Progenitor cell of endocrine pancreas (in vitro differentiated cells): Measurements from ENCODE around the gene ATG10. TPM values are rescaled to one million over a fixed set of nuclear protein-coding genes. Genes with fewer than 3 reads are reported as not detected.

ENCODE experiments used
- DNase-seq: peaks from one replicate; pipeline ENCODE4 v3.0.0; 2021; ENCODE audit warnings: low spot score; ENCODE audit not compliant: unreplicated experiment
- H3K27ac Mint-ChIP-seq: 2 replicates; pipeline ENCODE4 v1.8.0; 2021; ENCODE audit warnings: mild to moderate bottlenecking, moderate library complexity, mixed read lengths
- H3K27me3 Mint-ChIP-seq: 2 replicates; pipeline ENCODE4 v1.8.0; 2021; ENCODE audit warnings: mixed read lengths
- H3K36me3 Mint-ChIP-seq: 2 replicates; pipeline ENCODE4 v1.8.0; 2022; ENCODE audit warnings: mixed read lengths; ENCODE audit not compliant: insufficient read depth
- H3K4me1 Mint-ChIP-seq: 2 replicates; pipeline ENCODE4 v1.8.0; 2021; ENCODE audit warnings: low read depth, mixed read lengths
- H3K4me3 Mint-ChIP-seq: 2 replicates; pipeline ENCODE4 v1.8.0; 2021; ENCODE audit warnings: low read depth, mild to moderate bottlenecking, moderate library complexity, mixed read lengths
- H3K9me3 Mint-ChIP-seq: 2 replicates; pipeline ENCODE4 v1.8.0; 2021; ENCODE audit warnings: low read depth, mixed read lengths
- CTCF ChIP-seq: fragments of 200-600 bp; sonication (generic); IDR thresholded peaks from one replicate; pipeline ENCODE4 v1.5.0; 2021; ENCODE audit warnings: antibody characterized with exemption, mild to moderate bottlenecking; ENCODE audit not compliant: unreplicated experiment
- total RNA-seq: library from RNA; stranded (reverse); gene quantifications from 2 replicates; pipeline ENCODE4 v1.2.1, GENCODE V29; 2021

Gene ATG10
- total RNA-seq, 1 donor from 2014 or later, result 10.8 TPM

GRCh38 chr5:82073179-82073578 lies 101.4 kb downstream of the ATG10 start:
- no peak for TF ChIP-seq CTCF
- H3K4me3 Mint-ChIP-seq, result no peak overlapping the region

DNA sequence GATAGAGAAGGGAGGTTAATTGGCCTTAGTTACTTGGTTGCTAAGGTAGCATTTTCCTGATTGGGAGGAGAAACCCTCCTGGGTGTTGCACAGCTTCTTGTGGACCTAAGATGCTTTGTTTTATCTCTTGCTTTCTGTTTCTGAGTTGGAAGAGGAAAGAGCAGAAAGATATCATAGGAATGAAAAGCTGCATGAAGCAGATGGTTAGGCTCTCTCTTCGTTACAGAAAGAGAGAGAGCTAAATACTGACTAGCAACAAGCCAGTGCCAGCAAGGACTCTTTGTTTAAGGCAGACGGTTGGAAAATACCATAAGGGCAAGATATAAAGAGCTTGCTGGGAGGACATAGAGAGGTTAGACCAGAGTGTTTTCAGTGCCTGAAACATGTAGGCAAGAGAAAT lies 103.1 kb downstream of the ATG10 start:
- Mint-ChIP-seq H3K4me1 (peaks cover 8% of the 10 kb centered on the region), H3K27ac (no peak overlapping the region)

More at GRCh38 chr5:82073179-82073578, 101.4 kb downstream of the ATG10 start:
- Mint-ChIP-seq H3K4me1 (peaks cover 8% of the 10 kb centered on the region), H3K36me3 (peaks cover under 1% of the 10 kb centered on the region), H3K9me3 (no peaks in the 10 kb centered on the region), H3K27me3 (no peaks in the 10 kb centered on the region), H3K27ac (peak overlapping the region; percentile 6)
- DNase-seq, result no peak

DNA sequence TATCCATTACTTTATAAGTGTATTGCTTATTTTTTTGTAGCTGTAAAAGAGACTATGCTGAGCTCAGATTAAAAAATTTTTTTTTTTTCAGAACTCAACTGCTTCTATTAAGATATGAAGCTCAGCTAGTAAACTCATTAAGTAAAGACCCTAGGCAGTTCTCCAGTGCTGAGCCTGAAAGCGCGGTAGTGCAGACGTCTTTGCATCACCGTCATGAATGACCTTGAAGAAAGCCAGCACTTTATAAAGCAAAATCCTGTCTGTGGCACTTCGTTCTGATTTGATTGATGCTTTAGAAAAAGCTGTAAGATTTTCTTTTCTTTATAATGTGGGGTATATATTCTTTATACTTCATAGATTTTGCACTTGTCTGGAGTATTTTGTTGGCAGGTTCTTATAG lies 105.7 kb downstream of the ATG10 start:
- Mint-ChIP-seq H3K36me3 (peaks cover 20% of the 10 kb centered on the region), H3K4me1 (peaks cover 8% of the 10 kb centered on the region), H3K27me3 (no peaks in the 10 kb centered on the region), H3K27ac (no peak overlapping the region), H3K9me3 (peaks cover 17% of the 10 kb centered on the region), H3K4me3 (no peak overlapping the region)
- no peak for TF ChIP-seq CTCF
- no peak for DNase-seq

More for the DNA sequence above, 103.1 kb downstream of the ATG10 start:
- DNase-seq, result no peak
- Mint-ChIP-seq H3K27me3 (no peaks in the 10 kb centered on the region), H3K9me3 (peaks cover 4% of the 10 kb centered on the region), H3K4me3 (no peak overlapping the region), H3K36me3 (peaks cover 7% of the 10 kb centered on the region)
- TF ChIP-seq CTCF, result no peak

- no peak for DNase-seq
- no peaks in the 10 kb centered on the region for H3K27me3 Mint-ChIP-seq
- TF ChIP-seq CTCF, result no peak
- H3K36me3 Mint-ChIP-seq, result peaks cover 29% of the 10 kb centered on the region
- H3K9me3 Mint-ChIP-seq, result peaks cover 32% of the 10 kb centered on the region
- H3K27ac Mint-ChIP-seq, result no peak overlapping the region
- no peak overlapping the region for H3K4me3 Mint-ChIP-seq
- no peaks in the 10 kb centered on the region for H3K4me1 Mint-ChIP-seq
Observed at GRCh38 chr5:82091617-82092016, 119.8 kb downstream of the ATG10 start.

GRCh38 chr5:82095536-82095935 lies 123.7 kb downstream of the ATG10 start:
- no peak overlapping the region for H3K27ac Mint-ChIP-seq
- DNase-seq, result no peak
- H3K27me3 Mint-ChIP-seq, result no peaks in the 10 kb centered on the region
- peaks cover 15% of the 10 kb centered on the region for H3K9me3 Mint-ChIP-seq
- H3K36me3 Mint-ChIP-seq, result peaks cover 15% of the 10 kb centered on the region
- no peak overlapping the region for H3K4me3 Mint-ChIP-seq
- no peak for TF ChIP-seq CTCF
- peaks cover 3% of the 10 kb centered on the region for H3K4me1 Mint-ChIP-seq
